DND-41 (cell line): ENCODE measurements around the gene MAP3K5.

Experiments used
- CTCF ChIP-seq: IDR thresholded peaks from 2 replicates; pipeline ENCODE4 v1.5.1; 2012; ENCODE audit warnings: borderline replicate concordance, low read length, moderate library complexity, mild to moderate bottlenecking; ENCODE audit not compliant: poor library complexity, severe bottlenecking; ENCODE audit errors: extremely low read depth
- EZH2 ChIP-seq: IDR thresholded peaks from 3 replicates; pipeline ENCODE4 v1.6.1; 2012; ENCODE audit warnings: borderline replicate concordance, low read depth, mild to moderate bottlenecking, moderate library complexity, low read length, inconsistent platforms; ENCODE audit not compliant: severe bottlenecking

DNA sequence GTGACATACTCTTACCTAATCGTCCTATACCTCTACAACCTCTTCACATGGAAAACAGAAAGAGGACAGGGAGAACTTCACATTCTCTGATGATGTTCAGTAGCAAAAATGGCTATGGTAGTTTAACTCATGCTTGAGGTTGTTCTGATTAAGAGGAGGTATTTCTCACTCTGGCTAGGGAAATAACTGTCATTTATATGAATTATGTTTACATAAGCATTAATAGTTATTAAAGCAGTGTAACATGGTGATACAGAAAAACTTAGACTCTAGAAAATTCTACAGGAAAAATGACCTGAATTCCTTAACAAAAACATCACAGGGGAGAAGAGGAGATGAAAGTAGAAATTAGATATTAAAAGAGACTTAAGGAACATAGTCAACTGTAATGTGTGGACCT lies 57.3 kb downstream of the MAP3K5 start:
- TF ChIP-seq CTCF = no peak
- no peak for TF ChIP-seq EZH2
